ENCODE data around the gene MRPL55.

GRCh38 chr1:228108742-228109072, 392 bp downstream of the MRPL55 start:
- TF ChIP-seq CTCF (IDR thresholded peaks at IDR 0.05): no peak
- no peak for TF ChIP-seq POLR2A (IDR thresholded peaks at IDR 0.05)
- TF ChIP-seq POLR2AphosphoS5 (IDR thresholded peaks at IDR 0.05): no peak

Data from prostate gland (tissue), 2 donors.